ENCODE results near the gene SLC1A7. TPM values are rescaled to one million over a fixed set of nuclear protein-coding genes. Genes with fewer than 3 reads are reported as not detected.

The SLC1A7 gene
- total and polyA plus RNA-seq, 2 of the 13 experiments (the other 11 are each of a cell fraction or from before 2014, with no cell fraction given) = 0.04 to 2.0 TPM

GRCh38 chr1:53088616-53089300 is 53.7 kb downstream of the SLC1A7 start:
- WGBS (ENCODE audit: low lambda C conversion rate) = 84% methylated on average over 9 of the region's 19 CpGs
- FAIRE-seq = no peak
- TF ChIP-seq ZBTB38 (CRISPR knock-in tag; IDR thresholded peaks at IDR 0.05) (peak; percentile 39; the same call in 1 of the 2 replicates), NRL (CRISPR knock-in tag; IDR thresholded peaks at IDR 0.05; ENCODE audit: borderline replicate concordance) (0 out of 2 replicates have a peak, but pooled peaks have one; percentile 50), ZFY (CRISPR knock-in tag; IDR thresholded peaks at IDR 0.05) (no peak), ZNF891 (CRISPR knock-in tag; IDR thresholded peaks at IDR 0.05) (0 out of 2 replicates have a peak, but pooled peaks have one; percentile 18), SIX4 (CRISPR knock-in tag; IDR thresholded peaks at IDR 0.05) (no peak), ZFP37 (CRISPR knock-in tag; IDR thresholded peaks at IDR 0.05; ENCODE audit: borderline replicate concordance) (no peak), NPAS2 (CRISPR knock-in tag; IDR thresholded peaks at IDR 0.05; ENCODE audit: borderline replicate concordance) (no peak), ZNF18 (CRISPR knock-in tag; IDR thresholded peaks at IDR 0.05; ENCODE audit: insufficient replicate concordance) (peak; percentile 31), FOXO1 (CRISPR knock-in tag; IDR thresholded peaks at IDR 0.05) (no peak), ZNF3 (CRISPR knock-in tag; IDR thresholded peaks at IDR 0.05) (no peak)
- DNase-seq (ENCODE audit: low spot score) = no peak
- no peak overlapping the region for H3K9ac ChIP-seq (ENCODE audit: insufficient read depth, low read depth, low read length)
- in situ Hi-C loops (cut with HindIII; ENCODE audit: extremely low pct_ligation_motif_present, low pct_unique_long_range_greater_than_20kb) = no loop called here
- no peak for ATAC-seq
- no peak overlapping the region for H3K27ac ChIP-seq (ENCODE audit: extremely low read length, insufficient read depth, low read length)
- H3K36me3 ChIP-seq (replicated peaks in 1 of 2; ENCODE audit: control insufficient read depth in 1 of 2, insufficient read depth in 2 of 2, low read length in 2 of 2) = no peaks in the 10 kb centered on the region
- H3K79me2 ChIP-seq (ENCODE audit: insufficient read depth, low read length) = no peaks in the 10 kb centered on the region
- H3K4me3 ChIP-seq (replicated peaks in 1 of 3; ENCODE audit: insufficient read depth in 1 of 3, low read depth in 2 of 3, low read length in 3 of 3) = peak overlapping the region in 1 of 3 experiments; percentile 18; a peak in 1 of 6 replicates
- intact Hi-C loops (cut with micrococcal nuclease; ENCODE audit: unreplicated experiment) = loop anchor here (5.0 to 10.0 kb wide), 2 partner anchors 34 to 96 kb away; no protein-coding TSS in a partner anchor
- BruUV-seq (replicated peaks) = no TSS peak
- no peak overlapping the region for H2AFZ ChIP-seq (ENCODE audit: low read length)
- H3K4me1 ChIP-seq (ENCODE audit: insufficient read depth, low read length) = peaks cover 82% of the 10 kb centered on the region
- POLR2A ChIA-PET = interaction anchor here (1.1 to 3.9 kb wide), 9 partner anchors 14 to 167 kb away, joined by 3 to 24 read pairs (median 6); partner anchors contain the start of gene ECHDC2
- peaks cover 17 to 52% of the 10 kb centered on the region in 2 experiments; a peak in 4 of 5 replicates for H3K27me3 ChIP-seq (ENCODE audit: control insufficient read depth in 1 of 2, insufficient read depth in 2 of 2, low read length in 2 of 2)
- H3K9me3 ChIP-seq (ENCODE audit: low read length) = no peaks in the 10 kb centered on the region
- CTCF ChIA-PET (ENCODE audit: low intra/inter-chr PET ratio, low total read pairs) = no interaction called here
- no peaks in the 10 kb centered on the region for H4K20me1 ChIP-seq (ENCODE audit: insufficient read depth, low read length)
- peak overlapping the region; percentile 82 for H3K4me2 ChIP-seq (ENCODE audit: low read depth, low read length)

Data from HepG2 (cell line).